Lower leg skin (tissue), 3 donors: Measurements from ENCODE around the gene MATCAP1.

Experiments used
- POLR2A ChIP-seq, 2 donors: fragments of 450-650 bp; IDR thresholded peaks; one replicate each; pipeline ENCODE4 v1.6.1; 2016 to 2017; ENCODE audit warnings: antibody characterized with exemption in 2 of 2, mild to moderate bottlenecking in 1 of 2, moderate library complexity in 1 of 2
- TF ChIP-seq, protein P1 (sequence below), 3 donors: fragments of 450-650 bp; IDR thresholded peaks; one replicate each; pipeline ENCODE4 v1.5.1; 2016; ENCODE audit warnings: antibody characterized with exemption in 3 of 3, mild to moderate bottlenecking in 3 of 3, moderate library complexity in 2 of 3

DNA sequence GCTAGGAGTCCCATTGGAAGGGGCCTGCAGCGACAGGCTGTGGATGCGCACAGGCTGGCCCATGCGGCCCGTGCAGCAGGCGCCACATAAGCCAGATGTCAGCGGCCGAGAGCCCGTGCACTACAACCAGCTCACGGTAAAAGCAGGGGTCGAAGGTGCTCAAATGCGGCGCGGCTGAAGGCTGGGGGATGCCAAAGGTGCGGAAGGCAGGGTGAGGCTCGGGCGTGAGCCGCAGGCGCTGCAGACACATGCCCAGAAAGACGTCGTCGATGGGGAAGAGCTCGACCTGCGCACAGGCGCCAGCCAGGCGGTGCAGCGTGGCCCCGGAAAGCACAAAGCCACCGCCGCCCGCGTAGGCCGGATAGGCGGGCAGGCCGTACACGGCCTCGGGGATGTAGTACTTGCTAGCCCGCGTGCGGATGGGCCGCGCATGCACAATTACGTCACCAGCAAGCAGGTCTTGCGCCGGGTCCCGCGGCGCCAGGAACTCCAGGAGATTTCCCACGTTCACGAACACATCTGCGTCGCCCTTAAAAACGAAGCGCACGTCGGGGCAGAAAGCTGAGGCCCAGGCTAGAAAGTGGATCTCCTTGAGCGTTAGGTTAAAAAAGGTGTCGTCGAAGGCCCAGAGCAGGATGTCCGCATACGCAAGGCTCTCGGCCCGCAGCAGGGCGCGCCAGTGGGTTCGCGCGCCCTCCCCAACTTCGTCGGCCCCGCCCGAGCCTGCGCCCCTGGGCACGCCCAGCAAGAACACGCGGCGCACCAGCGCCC, 34.3 kb downstream of the MATCAP1 start:
- TF ChIP-seq, protein P1, sequence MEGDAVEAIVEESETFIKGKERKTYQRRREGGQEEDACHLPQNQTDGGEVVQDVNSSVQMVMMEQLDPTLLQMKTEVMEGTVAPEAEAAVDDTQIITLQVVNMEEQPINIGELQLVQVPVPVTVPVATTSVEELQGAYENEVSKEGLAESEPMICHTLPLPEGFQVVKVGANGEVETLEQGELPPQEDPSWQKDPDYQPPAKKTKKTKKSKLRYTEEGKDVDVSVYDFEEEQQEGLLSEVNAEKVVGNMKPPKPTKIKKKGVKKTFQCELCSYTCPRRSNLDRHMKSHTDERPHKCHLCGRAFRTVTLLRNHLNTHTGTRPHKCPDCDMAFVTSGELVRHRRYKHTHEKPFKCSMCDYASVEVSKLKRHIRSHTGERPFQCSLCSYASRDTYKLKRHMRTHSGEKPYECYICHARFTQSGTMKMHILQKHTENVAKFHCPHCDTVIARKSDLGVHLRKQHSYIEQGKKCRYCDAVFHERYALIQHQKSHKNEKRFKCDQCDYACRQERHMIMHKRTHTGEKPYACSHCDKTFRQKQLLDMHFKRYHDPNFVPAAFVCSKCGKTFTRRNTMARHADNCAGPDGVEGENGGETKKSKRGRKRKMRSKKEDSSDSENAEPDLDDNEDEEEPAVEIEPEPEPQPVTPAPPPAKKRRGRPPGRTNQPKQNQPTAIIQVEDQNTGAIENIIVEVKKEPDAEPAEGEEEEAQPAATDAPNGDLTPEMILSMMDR (IDR thresholded peaks at IDR 0.05): no peak
- no peak for TF ChIP-seq POLR2A (IDR thresholded peaks at IDR 0.05)
